Measurements from ENCODE around the gene TENM4.
A peak's percentile ranks its signal among the peaks of the same experiment; 100 is the strongest.

The TENM4 gene

GRCh38 chr11:78660471-78660870 lies 780.4 kb downstream of the TENM4 start:
- no peak for DNase-seq

GRCh38 chr11:78659326-78660270 lies 781.2 kb downstream of the TENM4 start:
- no peak for DNase-seq

- no peak for DNase-seq
Measured at GRCh38 chr11:78657968-78658839, 782.6 kb downstream of the TENM4 start.

GRCh38 chr11:78657441-78657840 lies 783.4 kb downstream of the TENM4 start:
- no peak for DNase-seq

GRCh38 chr11:78656984-78657383 lies 783.8 kb downstream of the TENM4 start:
- no peak for DNase-seq

- DNase-seq, result no peak
Measured at GRCh38 chr11:78656327-78656726, 784.5 kb downstream of the TENM4 start.

GRCh38 chr11:78655561-78655960 lies 785.3 kb downstream of the TENM4 start:
- no peak for DNase-seq

- no peak for DNase-seq
Measured at GRCh38 chr11:78654866-78655265, 786.0 kb downstream of the TENM4 start.

- no peak for DNase-seq
Measured at GRCh38 chr11:78654071-78654470, 786.8 kb downstream of the TENM4 start.

- DNase-seq, result no peak
Measured at GRCh38 chr11:78653294-78653909, 787.4 kb downstream of the TENM4 start.

GRCh38 chr11:78652843-78653239 lies 788.0 kb downstream of the TENM4 start:
- no peak for DNase-seq

GRCh38 chr11:78651923-78652842 lies 788.6 kb downstream of the TENM4 start:
- DNase-seq, result no peak

GRCh38 chr11:78651136-78651775 lies 789.6 kb downstream of the TENM4 start:
- DNase-seq, result no peak

GRCh38 chr11:78649361-78650215 lies 791.2 kb downstream of the TENM4 start:
- DNase-seq, result no peak

GRCh38 chr11:78647986-78648875 lies 792.6 kb downstream of the TENM4 start:
- no peak for DNase-seq

GRCh38 chr11:78647266-78647915 lies 793.4 kb downstream of the TENM4 start:
- DNase-seq, result no peak

- DNase-seq, result peak; percentile 41
Measured at GRCh38 chr11:78646564-78647185, 794.2 kb downstream of the TENM4 start.

All from suppressor macrophage treated with lipopolysaccharide for 4 hours (primary cell).